HEK293 (cell line): ENCODE data around the gene IFNGR1.

Experiments used
- AEBP2 ChIP-seq: fragments of 450-650 bp; formaldehyde crosslinking; IDR thresholded peaks from 2 replicates; pipeline ENCODE4 v1.5.1; 2016; ENCODE audit warnings: missing biosample characterization, missing genetic modification characterization, borderline replicate concordance
- KLF1 ChIP-seq: fragments of 450-650 bp; formaldehyde crosslinking; IDR thresholded peaks from 2 replicates; pipeline ENCODE4 v1.5.1; 2016; ENCODE audit warnings: missing biosample characterization, missing genetic modification characterization
- KLF9 ChIP-seq: fragments of 450-650 bp; formaldehyde crosslinking; IDR thresholded peaks from 2 replicates; pipeline ENCODE4 v1.5.1; 2016; ENCODE audit warnings: missing biosample characterization, missing genetic modification characterization, low read depth
- SETDB1 ChIP-seq: IDR thresholded peaks from one replicate; pipeline ENCODE4 v1.6.1; 2017; ENCODE audit warnings: mild to moderate bottlenecking, low read length, moderate library complexity, mixed read lengths; ENCODE audit not compliant: insufficient read length
- SP3 ChIP-seq: fragments of 450-650 bp; formaldehyde crosslinking; IDR thresholded peaks from 2 replicates; pipeline ENCODE4 v1.5.1; 2016; ENCODE audit warnings: missing biosample characterization, missing genetic modification characterization
- ZBTB1 ChIP-seq: fragments of 450-650 bp; formaldehyde crosslinking; IDR thresholded peaks from 2 replicates; pipeline ENCODE4 v1.5.1; 2016; ENCODE audit warnings: missing biosample characterization, missing genetic modification characterization
- ZBTB8A ChIP-seq: fragments of 450-650 bp; formaldehyde crosslinking; IDR thresholded peaks from 2 replicates; pipeline ENCODE4 v1.5.1; 2016; ENCODE audit warnings: missing biosample characterization, missing genetic modification characterization
- ZFHX2 ChIP-seq: fragments of 450-650 bp; formaldehyde crosslinking; conservative IDR thresholded peaks from 2 replicates; pipeline ENCODE4 v1.5.1; 2016; ENCODE audit warnings: missing biosample characterization, missing genetic modification characterization
- ZFP69B ChIP-seq: fragments of 450-650 bp; formaldehyde crosslinking; IDR thresholded peaks from 2 replicates; pipeline ENCODE4 v1.5.1; 2016; ENCODE audit warnings: missing biosample characterization, missing genetic modification characterization
- ZIC2 ChIP-seq: fragments of 450-650 bp; formaldehyde crosslinking; IDR thresholded peaks from 2 replicates; pipeline ENCODE4 v1.5.1; 2016; ENCODE audit warnings: missing biosample characterization, missing genetic modification characterization
- ZNF140 ChIP-seq: fragments of 450-650 bp; formaldehyde crosslinking; IDR thresholded peaks from 2 replicates; pipeline ENCODE4 v1.5.1; 2016; ENCODE audit warnings: missing biosample characterization, missing genetic modification characterization
- ZNF157 ChIP-seq: fragments of 450-650 bp; formaldehyde crosslinking; IDR thresholded peaks from 2 replicates; pipeline ENCODE4 v1.5.1; 2016; ENCODE audit warnings: missing biosample characterization, missing genetic modification characterization
- ZNF169 ChIP-seq: fragments of 450-650 bp; formaldehyde crosslinking; IDR thresholded peaks from 2 replicates; pipeline ENCODE4 v1.5.1; 2016; ENCODE audit warnings: missing biosample characterization, missing genetic modification characterization
- ZNF223 ChIP-seq: fragments of 450-650 bp; formaldehyde crosslinking; IDR thresholded peaks from 2 replicates; pipeline ENCODE4 v1.5.1; 2016; ENCODE audit warnings: missing biosample characterization, missing genetic modification characterization
- ZNF335 ChIP-seq: fragments of 450-650 bp; formaldehyde crosslinking; conservative IDR thresholded peaks from 2 replicates; pipeline ENCODE4 v1.5.1; 2016; ENCODE audit warnings: missing biosample characterization, missing genetic modification characterization
- ZNF391 ChIP-seq: fragments of 450-650 bp; formaldehyde crosslinking; IDR thresholded peaks from 2 replicates; pipeline ENCODE4 v1.5.1; 2016; ENCODE audit warnings: low read depth, missing biosample characterization, missing genetic modification characterization, borderline replicate concordance
- ZNF449 ChIP-seq: fragments of 450-650 bp; formaldehyde crosslinking; IDR thresholded peaks from 2 replicates; pipeline ENCODE4 v1.5.1; 2017; ENCODE audit warnings: missing biosample characterization, mild to moderate bottlenecking, missing genetic modification characterization, moderate library complexity
- ZNF501 ChIP-seq: fragments of 450-650 bp; formaldehyde crosslinking; IDR thresholded peaks from 2 replicates; pipeline ENCODE4 v1.5.1; 2016; ENCODE audit warnings: missing biosample characterization, missing genetic modification characterization
- ZNF530 ChIP-seq: fragments of 450-650 bp; formaldehyde crosslinking; IDR thresholded peaks from 2 replicates; pipeline ENCODE4 v1.5.1; 2016; ENCODE audit warnings: low read depth, missing biosample characterization, missing genetic modification characterization
- ZNF549 ChIP-seq: fragments of 450-650 bp; IDR thresholded peaks from 2 replicates; pipeline ENCODE4 v1.5.1; 2018; ENCODE audit warnings: missing biosample characterization, missing genetic modification characterization, mild to moderate bottlenecking, inconsistent platforms, moderate library complexity
- ZNF560 ChIP-seq: fragments of 450-650 bp; formaldehyde crosslinking; IDR thresholded peaks from 2 replicates; pipeline ENCODE4 v1.5.1; 2017; ENCODE audit warnings: missing biosample characterization, missing genetic modification characterization, borderline replicate concordance
- ZNF600 ChIP-seq: fragments of 450-650 bp; formaldehyde crosslinking; IDR thresholded peaks from 2 replicates; pipeline ENCODE4 v1.5.1; 2016; ENCODE audit warnings: missing biosample characterization, missing genetic modification characterization
- ZNF660 ChIP-seq: fragments of 450-650 bp; IDR thresholded peaks from 2 replicates; pipeline ENCODE4 v1.5.1; 2018; ENCODE audit warnings: missing biosample characterization, mild to moderate bottlenecking, missing genetic modification characterization
- ZNF76 ChIP-seq: fragments of 450-650 bp; formaldehyde crosslinking; IDR thresholded peaks from 2 replicates; pipeline ENCODE4; 2016; ENCODE audit warnings: low read depth, missing biosample characterization, missing genetic modification characterization, borderline replicate concordance
- ZNF777 ChIP-seq: fragments of 450-650 bp; formaldehyde crosslinking; IDR thresholded peaks from 2 replicates; pipeline ENCODE4 v1.5.1; 2017; ENCODE audit warnings: missing biosample characterization, missing genetic modification characterization, borderline replicate concordance
- ZNF837 ChIP-seq: fragments of 450-650 bp; formaldehyde crosslinking; IDR thresholded peaks from 2 replicates; pipeline ENCODE4 v1.5.1; 2016; ENCODE audit warnings: missing biosample characterization, missing genetic modification characterization
- ZSCAN30 ChIP-seq: fragments of 450-650 bp; IDR thresholded peaks from 2 replicates; pipeline ENCODE4 v1.5.1; 2018; ENCODE audit warnings: missing biosample characterization, mild to moderate bottlenecking, missing genetic modification characterization, moderate library complexity
- ZXDB ChIP-seq: fragments of 450-650 bp; formaldehyde crosslinking; IDR thresholded peaks from 2 replicates; pipeline ENCODE4 v1.5.1; 2016; ENCODE audit warnings: missing biosample characterization, missing genetic modification characterization
- TF ChIP-seq, protein P1 (sequence below): fragments of 450-650 bp; formaldehyde crosslinking; conservative IDR thresholded peaks from 2 replicates; pipeline ENCODE4 v1.5.1; 2016; ENCODE audit warnings: low read depth, missing biosample characterization, missing genetic modification characterization
- TF ChIP-seq, protein P2 (sequence below): fragments of 450-650 bp; formaldehyde crosslinking; IDR thresholded peaks from 2 replicates; pipeline ENCODE4 v1.5.1; 2016; ENCODE audit warnings: missing biosample characterization, missing genetic modification characterization

IFNGR1 gene

GRCh38 chr6:137218917-137219663 is at the start of gene IFNGR1 (continued):
- TF ChIP-seq ZSCAN30 (tag by site-specific recombination) = peak; percentile 45; the same call in 1 of the 2 replicates
- 0 out of 2 replicates have a peak, but pooled peaks have one; percentile 31 for TF ChIP-seq ZNF76 (tag by site-specific recombination)
- TF ChIP-seq SP3 (tag by site-specific recombination) = peak; percentile 92
- TF ChIP-seq ZIC2 (tag by site-specific recombination) = peak; percentile 81
- no peak for TF ChIP-seq ZBTB1
- TF ChIP-seq AEBP2 (tag by site-specific recombination) = no peak; the same call in 1 of the 2 replicates
- TF ChIP-seq, protein P1, sequence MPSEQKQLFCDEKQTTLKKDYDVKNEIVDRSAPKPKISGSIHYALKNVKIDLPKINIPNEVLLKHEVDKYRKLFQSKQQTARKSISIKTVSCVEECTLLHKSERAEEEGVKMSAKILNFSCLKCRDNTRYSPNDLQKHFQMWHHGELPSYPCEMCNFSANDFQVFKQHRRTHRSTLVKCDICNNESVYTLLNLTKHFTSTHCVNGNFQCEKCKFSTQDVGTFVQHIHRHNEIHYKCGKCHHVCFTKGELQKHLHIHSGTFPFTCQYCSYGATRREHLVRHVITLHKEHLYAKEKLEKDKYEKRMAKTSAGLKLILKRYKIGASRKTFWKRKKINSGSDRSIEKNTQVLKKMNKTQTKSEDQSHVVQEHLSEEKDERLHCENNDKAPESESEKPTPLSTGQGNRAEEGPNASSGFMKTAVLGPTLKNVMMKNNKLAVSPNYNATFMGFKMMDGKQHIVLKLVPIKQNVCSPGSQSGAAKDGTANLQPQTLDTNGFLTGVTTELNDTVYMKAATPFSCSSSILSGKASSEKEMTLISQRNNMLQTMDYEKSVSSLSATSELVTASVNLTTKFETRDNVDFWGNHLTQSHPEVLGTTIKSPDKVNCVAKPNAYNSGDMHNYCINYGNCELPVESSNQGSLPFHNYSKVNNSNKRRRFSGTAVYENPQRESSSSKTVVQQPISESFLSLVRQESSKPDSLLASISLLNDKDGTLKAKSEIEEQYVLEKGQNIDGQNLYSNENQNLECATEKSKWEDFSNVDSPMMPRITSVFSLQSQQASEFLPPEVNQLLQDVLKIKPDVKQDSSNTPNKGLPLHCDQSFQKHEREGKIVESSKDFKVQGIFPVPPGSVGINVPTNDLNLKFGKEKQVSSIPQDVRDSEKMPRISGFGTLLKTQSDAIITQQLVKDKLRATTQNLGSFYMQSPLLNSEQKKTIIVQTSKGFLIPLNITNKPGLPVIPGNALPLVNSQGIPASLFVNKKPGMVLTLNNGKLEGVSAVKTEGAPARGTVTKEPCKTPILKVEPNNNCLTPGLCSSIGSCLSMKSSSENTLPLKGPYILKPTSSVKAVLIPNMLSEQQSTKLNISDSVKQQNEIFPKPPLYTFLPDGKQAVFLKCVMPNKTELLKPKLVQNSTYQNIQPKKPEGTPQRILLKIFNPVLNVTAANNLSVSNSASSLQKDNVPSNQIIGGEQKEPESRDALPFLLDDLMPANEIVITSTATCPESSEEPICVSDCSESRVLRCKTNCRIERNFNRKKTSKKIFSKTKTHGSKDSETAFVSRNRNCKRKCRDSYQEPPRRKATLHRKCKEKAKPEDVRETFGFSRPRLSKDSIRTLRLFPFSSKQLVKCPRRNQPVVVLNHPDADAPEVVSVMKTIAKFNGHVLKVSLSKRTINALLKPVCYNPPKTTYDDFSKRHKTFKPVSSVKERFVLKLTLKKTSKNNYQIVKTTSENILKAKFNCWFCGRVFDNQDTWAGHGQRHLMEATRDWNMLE (tag by site-specific recombination) = 0 out of 2 replicates have a peak, but pooled peaks have one; percentile 44
- TF ChIP-seq ZNF501 = peak; percentile 90
- TF ChIP-seq, protein P2, sequence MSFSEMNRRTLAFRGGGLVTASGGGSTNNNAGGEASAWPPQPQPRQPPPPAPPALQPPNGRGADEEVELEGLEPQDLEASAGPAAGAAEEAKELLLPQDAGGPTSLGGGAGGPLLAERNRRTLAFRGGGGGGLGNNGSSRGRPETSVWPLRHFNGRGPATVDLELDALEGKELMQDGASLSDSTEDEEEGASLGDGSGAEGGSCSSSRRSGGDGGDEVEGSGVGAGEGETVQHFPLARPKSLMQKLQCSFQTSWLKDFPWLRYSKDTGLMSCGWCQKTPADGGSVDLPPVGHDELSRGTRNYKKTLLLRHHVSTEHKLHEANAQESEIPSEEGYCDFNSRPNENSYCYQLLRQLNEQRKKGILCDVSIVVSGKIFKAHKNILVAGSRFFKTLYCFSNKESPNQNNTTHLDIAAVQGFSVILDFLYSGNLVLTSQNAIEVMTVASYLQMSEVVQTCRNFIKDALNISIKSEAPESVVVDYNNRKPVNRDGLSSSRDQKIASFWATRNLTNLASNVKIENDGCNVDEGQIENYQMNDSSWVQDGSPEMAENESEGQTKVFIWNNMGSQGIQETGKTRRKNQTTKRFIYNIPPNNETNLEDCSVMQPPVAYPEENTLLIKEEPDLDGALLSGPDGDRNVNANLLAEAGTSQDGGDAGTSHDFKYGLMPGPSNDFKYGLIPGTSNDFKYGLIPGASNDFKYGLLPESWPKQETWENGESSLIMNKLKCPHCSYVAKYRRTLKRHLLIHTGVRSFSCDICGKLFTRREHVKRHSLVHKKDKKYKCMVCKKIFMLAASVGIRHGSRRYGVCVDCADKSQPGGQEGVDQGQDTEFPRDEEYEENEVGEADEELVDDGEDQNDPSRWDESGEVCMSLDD (tag by site-specific recombination) = no peak
- TF ChIP-seq ZNF335 (tag by site-specific recombination) = peak; percentile 80
- no peak for TF ChIP-seq ZNF140 (tag by site-specific recombination)
- 0 out of 2 replicates have a peak, but pooled peaks have one; percentile 12 for TF ChIP-seq ZNF449 (tag by site-specific recombination)
- peak; percentile 93 for TF ChIP-seq ZBTB8A
- TF ChIP-seq ZNF530 (tag by site-specific recombination) = no peak
- TF ChIP-seq ZNF660 = no peak
- no peak for TF ChIP-seq ZNF169
- TF ChIP-seq ZNF837 (tag by site-specific recombination) = no peak
- no peak for TF ChIP-seq ZNF157
- no peak for TF ChIP-seq ZNF391 (tag by site-specific recombination)
- TF ChIP-seq SETDB1 = no peak
- no peak for TF ChIP-seq ZFP69B (tag by site-specific recombination)
- no peak for TF ChIP-seq ZNF560 (tag by site-specific recombination)
- no peak for TF ChIP-seq ZNF549
- peak; percentile 87 for TF ChIP-seq ZFHX2
- TF ChIP-seq ZNF777 (tag by site-specific recombination) = peak; percentile 50; the same call in 1 of the 2 replicates
- TF ChIP-seq ZXDB (tag by site-specific recombination) = no peak; the same call in none of the 2 replicates
- TF ChIP-seq ZNF223 (tag by site-specific recombination) = no peak
- TF ChIP-seq KLF9 (tag by site-specific recombination) = peak; percentile 83; the same call in 1 of the 2 replicates
- peak; percentile 97 for TF ChIP-seq ZNF600
- peak; percentile 71 for TF ChIP-seq KLF1 (tag by site-specific recombination)
